Dedifferentiated amniotic fluid mesenchymal stem cell (primary cell): ENCODE results near the gene RASA1.
A peak's percentile ranks its signal among the peaks of the same experiment; 100 is the strongest.
"Not testable (repeated sequence)": the region's sequence is repeated elsewhere in the genome, so short reads cannot be mapped to it uniquely, and the experiment has no call there.

Experiments used
- DNase-seq: peaks from one replicate; pipeline ENCODE4 v3.0.0-alpha.2; 2016; ENCODE audit errors: extremely low spot score

RASA1 gene

DNA sequence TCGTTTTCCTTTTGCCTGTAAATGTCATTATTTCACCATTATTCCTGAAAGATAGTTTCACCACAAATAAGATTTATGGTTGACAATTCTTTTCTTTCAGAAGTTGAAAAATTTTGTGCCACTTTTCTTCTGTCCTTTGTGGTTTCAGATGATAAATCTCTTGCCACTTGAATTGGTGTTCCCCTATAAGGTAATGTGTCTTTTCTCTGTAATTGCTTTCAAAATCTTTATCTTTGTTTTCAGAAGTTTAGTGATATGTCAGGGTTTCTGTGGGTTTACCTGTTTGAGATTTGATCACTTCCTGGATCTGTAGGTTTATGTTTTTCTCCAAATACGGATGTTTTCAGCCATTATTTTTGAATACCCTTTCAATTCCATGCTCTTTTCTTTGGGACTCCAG is 14.6 kb downstream of the RASA1 start:
- DNase-seq: no peak

DNA sequence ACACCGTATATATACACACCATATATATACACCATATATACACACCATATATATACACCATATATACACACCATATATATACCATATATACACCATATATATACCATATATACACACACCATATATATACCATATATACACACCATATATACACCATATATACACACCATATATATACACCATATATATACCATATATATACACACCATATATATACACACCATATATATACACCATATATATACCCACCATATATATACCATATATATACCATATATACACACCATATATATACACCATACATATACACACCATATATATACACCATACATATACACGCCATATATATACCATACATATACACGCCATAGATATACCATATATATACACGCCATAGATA is 19.6 kb downstream of the RASA1 start:
- not testable (repeated sequence) for DNase-seq

- DNase-seq: no peak
Measured at GRCh38 chr5:87298692-87299362, 31.1 kb downstream of the RASA1 start.

- no peak for DNase-seq
Measured at GRCh38 chr5:87300176-87300575, 32.5 kb downstream of the RASA1 start.

- DNase-seq: peak; percentile 82
Measured at GRCh38 chr5:87300744-87301143, 33.1 kb downstream of the RASA1 start.

GRCh38 chr5:87302061-87302460 is 34.4 kb downstream of the RASA1 start:
- DNase-seq: no peak

- no peak for DNase-seq
Measured at GRCh38 chr5:87303324-87303723, 35.6 kb downstream of the RASA1 start.

GRCh38 chr5:87306090-87306489 is 38.4 kb downstream of the RASA1 start:
- DNase-seq: not testable (repeated sequence)

- no peak for DNase-seq
Measured at GRCh38 chr5:87307796-87308423, 40.2 kb downstream of the RASA1 start.

GRCh38 chr5:87311405-87312279 is 44.0 kb downstream of the RASA1 start:
- DNase-seq: peak; percentile 47

DNA sequence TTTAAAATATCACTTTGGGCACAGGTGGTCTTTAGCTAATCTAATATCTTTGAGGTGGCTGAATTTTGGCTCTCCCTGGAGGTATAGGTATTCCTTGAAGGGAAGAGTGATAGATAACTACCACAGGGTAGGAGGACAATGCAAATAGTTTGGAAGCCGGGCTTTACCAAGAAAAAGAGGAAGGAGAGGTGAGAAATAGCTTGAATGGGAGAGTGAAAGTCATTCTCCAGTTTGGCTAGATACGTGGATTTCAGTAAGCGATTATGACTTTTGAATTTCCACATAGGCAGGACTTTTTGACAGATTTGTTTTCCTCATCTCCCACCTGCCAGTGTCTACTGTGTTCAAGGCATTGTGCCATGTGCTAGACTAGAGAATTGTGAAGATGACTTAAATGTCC is 45.5 kb downstream of the RASA1 start:
- no peak for DNase-seq

- no peak for DNase-seq
Measured at GRCh38 chr5:87319469-87319868, 51.8 kb downstream of the RASA1 start.

GRCh38 chr5:87321605-87322004 is 53.9 kb downstream of the RASA1 start:
- DNase-seq: no peak

GRCh38 chr5:87322381-87322780 is 54.7 kb downstream of the RASA1 start:
- no peak for DNase-seq

DNA sequence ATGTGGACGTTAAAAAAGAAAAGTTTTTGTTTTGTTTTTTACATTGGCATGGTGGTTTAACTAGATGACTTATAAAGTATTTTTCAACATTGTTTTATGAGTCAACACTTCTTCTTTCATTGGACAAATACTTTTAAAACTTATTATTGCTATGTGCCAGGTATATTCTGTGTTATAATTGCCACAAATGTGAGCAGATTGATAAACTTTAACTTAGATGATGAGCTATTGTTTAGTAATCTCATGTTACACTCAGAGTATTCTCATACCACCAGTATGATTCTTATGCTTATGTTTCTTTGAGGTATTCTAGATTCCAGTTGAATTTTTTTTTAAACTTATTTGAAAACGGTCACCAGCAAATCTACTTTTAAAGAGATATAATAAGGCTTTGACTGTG is 60.3 kb downstream of the RASA1 start:
- no peak for DNase-seq

DNA sequence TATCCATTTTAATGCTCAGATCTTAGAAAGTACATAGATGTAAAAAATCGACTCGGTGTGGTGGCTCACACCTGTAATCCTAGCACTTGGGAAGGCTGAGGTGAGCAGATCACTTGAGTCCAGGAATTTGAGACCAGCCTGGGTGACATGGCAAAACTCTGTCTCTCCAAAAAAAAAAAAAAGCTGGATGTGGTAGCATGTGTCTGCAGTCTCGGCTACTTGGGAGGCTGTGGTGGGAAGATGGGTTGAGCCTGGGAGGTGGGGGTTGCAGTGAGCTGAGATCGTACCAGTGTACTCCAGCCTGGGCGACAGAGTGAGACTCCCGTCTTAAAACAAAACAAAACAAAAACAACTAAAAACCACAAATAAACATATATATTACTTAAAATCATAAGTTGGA is 61.4 kb downstream of the RASA1 start:
- DNase-seq: no peak

DNA sequence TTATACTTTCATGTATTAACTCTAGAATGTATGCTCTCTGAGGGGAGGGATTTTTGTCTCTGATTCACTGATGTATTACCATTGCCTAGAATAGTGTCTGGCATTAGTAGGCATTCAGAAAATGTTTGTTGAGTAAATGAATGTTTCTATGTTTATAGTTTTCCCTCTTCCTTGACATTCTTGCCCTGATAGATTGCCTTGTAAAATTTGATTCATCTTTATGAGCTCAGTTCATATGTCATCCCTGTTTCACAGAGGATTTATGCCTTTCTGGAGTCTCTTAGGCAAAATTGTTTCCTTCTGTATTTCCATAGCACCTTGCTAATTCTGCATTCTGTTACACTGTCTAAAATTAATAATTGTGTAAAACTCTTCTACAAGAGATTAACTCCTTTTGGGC is 72.3 kb downstream of the RASA1 start:
- DNase-seq: no peak

- no peak for DNase-seq
Measured at GRCh38 chr5:87340716-87341115, 73.0 kb downstream of the RASA1 start.

DNA sequence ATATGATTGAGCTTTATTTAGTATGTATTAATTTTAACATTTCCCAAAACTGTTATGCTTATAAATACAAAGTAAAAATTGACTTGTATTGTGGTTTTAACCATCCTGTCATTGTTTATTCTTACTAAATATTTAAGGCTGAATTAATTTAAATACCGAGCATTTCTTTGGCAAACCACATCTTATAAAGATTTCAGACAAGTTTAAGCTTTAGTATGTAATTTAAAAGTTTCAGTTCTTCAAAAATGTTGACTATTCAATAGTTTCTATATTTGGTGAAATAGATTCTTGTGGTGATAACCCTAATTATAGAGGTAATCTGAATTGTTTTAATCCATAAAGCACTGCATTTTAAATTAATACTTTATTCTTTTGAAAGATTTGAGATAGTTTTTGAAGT is 79.6 kb downstream of the RASA1 start:
- peak; percentile 33 for DNase-seq

DNA sequence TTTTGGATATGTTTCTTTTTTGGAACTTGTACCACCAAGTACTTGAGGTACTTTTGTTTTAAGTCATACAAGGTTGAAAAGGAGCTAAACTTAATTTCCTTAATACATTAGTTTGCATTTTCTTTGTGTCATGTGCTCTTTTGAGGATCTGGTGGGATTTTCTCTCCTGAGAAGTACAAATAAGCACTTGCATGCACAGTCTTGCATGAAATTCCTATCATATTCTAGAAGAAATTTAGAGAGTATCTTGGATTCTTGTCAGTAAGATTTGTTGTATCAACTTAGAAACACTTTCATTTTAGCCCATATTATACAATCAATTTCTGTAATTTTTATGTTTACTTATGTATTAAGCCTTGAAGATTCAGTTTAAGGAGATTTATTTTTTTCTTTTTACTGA is 80.2 kb downstream of the RASA1 start:
- DNase-seq: no peak

- no peak for DNase-seq
Measured at GRCh38 chr5:87354496-87354895, 86.8 kb downstream of the RASA1 start.

- DNase-seq: no peak
Measured at GRCh38 chr5:87359106-87359505, 91.4 kb downstream of the RASA1 start.

GRCh38 chr5:87360132-87360531 is 92.4 kb downstream of the RASA1 start:
- DNase-seq: no peak
